Measurements from ENCODE around the gene MKNK2.

GRCh38 chr19:2049741-2050348 is 1.2 kb downstream of the MKNK2 start:
- TF ChIP-seq CTCF (IDR thresholded peaks at IDR 0.05) (no peak), POLR2AphosphoS5 (IDR thresholded peaks at IDR 0.05; ENCODE audit: low read depth, low read length) (no peak; the same call in 1 of the 2 replicates)

All from Panc1 (cell line).